IPS-15b (cell line): ENCODE data around the gene RBM19.

ENCODE experiments used
- H3K27me3 ChIP-seq: one replicate; pipeline ENCODE4 v1.6.1; 2013; ENCODE audit warnings: low read length; ENCODE audit not compliant: control insufficient read depth, insufficient read depth
- H3K36me3 ChIP-seq: one replicate; pipeline ENCODE4 v1.6.1; 2013; ENCODE audit warnings: low read length; ENCODE audit not compliant: control insufficient read depth, insufficient read depth
- H3K4me1 ChIP-seq: one replicate; pipeline ENCODE4 v1.6.1; 2013; ENCODE audit warnings: mild to moderate bottlenecking, low read length; ENCODE audit not compliant: control insufficient read depth, insufficient read depth
- H3K4me3 ChIP-seq: one replicate; pipeline ENCODE4 v1.5.1; 2013; ENCODE audit warnings: low read depth, low read length
- H3K9ac ChIP-seq: one replicate; pipeline ENCODE4 v1.6.1; 2013; ENCODE audit warnings: low read depth, mild to moderate bottlenecking, low read length
- H3K9me3 ChIP-seq: one replicate; pipeline ENCODE4 v1.6.1; 2013; ENCODE audit warnings: mild to moderate bottlenecking, low read length; ENCODE audit not compliant: control insufficient read depth, insufficient read depth

The RBM19 gene

GRCh38 chr12:113826805-113827538 is 139.2 kb downstream of the RBM19 start:
- no peak overlapping the region for H3K4me3 ChIP-seq
- no peaks in the 10 kb centered on the region for H3K36me3 ChIP-seq
- H3K4me1 ChIP-seq = no peaks in the 10 kb centered on the region
- no peaks in the 10 kb centered on the region for H3K9me3 ChIP-seq
- H3K27me3 ChIP-seq = no peaks in the 10 kb centered on the region
- no peak overlapping the region for H3K9ac ChIP-seq

GRCh38 chr12:113825705-113826104 is 140.4 kb downstream of the RBM19 start:
- Histone ChIP-seq H3K36me3 (peaks cover 4% of the 10 kb centered on the region), H3K9me3 (no peaks in the 10 kb centered on the region), H3K4me1 (no peaks in the 10 kb centered on the region), H3K9ac (no peak overlapping the region), H3K27me3 (no peaks in the 10 kb centered on the region), H3K4me3 (no peak overlapping the region)

DNA sequence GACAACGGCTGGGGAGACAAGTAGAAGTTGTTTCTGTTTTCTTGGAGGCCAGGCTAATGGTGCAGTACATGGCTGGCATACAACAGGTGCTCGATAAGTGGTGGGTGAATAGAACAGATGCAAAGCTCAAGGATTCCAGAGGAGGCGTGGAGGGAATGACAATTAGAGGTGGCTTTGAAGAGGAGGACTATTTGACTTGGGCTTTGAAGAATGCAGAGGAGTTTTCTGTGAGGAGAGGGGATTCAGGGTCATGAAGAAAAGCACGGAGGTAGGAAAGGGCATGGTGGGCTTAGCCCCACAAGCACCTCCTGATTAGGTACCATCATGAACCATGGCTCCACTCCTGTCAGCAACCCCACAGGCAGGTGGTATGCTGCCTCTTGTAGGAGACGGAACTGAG is 142.3 kb downstream of the RBM19 start:
- no peaks in the 10 kb centered on the region for H3K9me3 ChIP-seq

DNA sequence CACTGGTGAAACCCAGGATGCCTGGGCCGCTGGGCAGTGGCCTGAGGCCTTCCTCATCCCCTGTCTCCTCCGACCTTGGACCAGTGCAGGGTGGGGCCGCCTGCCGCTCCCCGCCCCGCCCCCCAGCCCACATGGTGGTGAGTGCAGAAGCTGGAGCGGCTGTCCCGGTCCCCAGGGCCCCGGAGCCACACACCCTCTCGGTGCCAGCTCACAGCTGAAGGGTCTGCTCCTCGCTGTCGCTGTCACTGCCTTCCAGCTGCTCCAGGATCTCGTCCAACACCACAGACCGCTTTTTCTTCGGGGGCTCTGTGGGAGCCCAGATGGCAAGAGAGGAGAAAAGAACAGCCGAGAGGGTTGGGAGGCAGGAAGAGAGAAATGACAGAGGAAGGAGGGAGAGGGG is 143.1 kb downstream of the RBM19 start:
- Histone ChIP-seq H3K27me3 (no peaks in the 10 kb centered on the region), H3K9me3 (no peaks in the 10 kb centered on the region), H3K4me3 (no peak overlapping the region), H3K9ac (no peak overlapping the region), H3K4me1 (no peaks in the 10 kb centered on the region), H3K36me3 (peaks cover 4% of the 10 kb centered on the region)

More for the DNA sequence above, 142.3 kb downstream of the RBM19 start:
- peaks cover 4% of the 10 kb centered on the region for H3K36me3 ChIP-seq
- no peaks in the 10 kb centered on the region for H3K4me1 ChIP-seq
- H3K27me3 ChIP-seq = no peaks in the 10 kb centered on the region
- H3K9ac ChIP-seq = no peak overlapping the region
- H3K4me3 ChIP-seq = no peak overlapping the region

- Histone ChIP-seq H3K27me3 (no peaks in the 10 kb centered on the region), H3K36me3 (peaks cover 13% of the 10 kb centered on the region), H3K4me1 (no peaks in the 10 kb centered on the region), H3K9ac (no peak overlapping the region), H3K4me3 (no peak overlapping the region), H3K9me3 (no peaks in the 10 kb centered on the region)
These were observed 145.3 kb downstream of the RBM19 start for GRCh38 chr12:113820842-113821241.

DNA sequence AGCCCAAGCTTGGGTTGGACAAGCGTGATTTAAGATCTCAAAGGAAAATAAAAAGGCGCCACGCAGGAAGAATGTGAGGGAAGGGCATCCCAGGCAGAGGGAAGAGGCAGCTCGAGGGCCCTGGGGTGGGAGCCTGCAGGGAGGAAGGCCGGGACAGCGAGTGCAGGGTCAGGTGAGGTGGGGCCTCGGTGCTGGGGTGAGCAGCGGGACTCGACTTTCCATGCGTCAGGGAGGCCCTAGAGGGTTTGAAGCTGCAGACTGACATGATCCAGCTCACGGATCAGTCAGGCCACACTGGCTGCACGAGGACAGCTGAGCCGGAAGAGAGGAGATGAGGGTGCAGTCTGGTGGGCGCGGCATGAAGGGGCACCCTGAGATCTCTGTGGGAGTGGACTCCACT is 145.8 kb downstream of the RBM19 start:
- H3K36me3 ChIP-seq = peaks cover 13% of the 10 kb centered on the region
- no peaks in the 10 kb centered on the region for H3K9me3 ChIP-seq
- no peaks in the 10 kb centered on the region for H3K4me1 ChIP-seq
- H3K9ac ChIP-seq = no peak overlapping the region
- no peaks in the 10 kb centered on the region for H3K27me3 ChIP-seq
- H3K4me3 ChIP-seq = no peak overlapping the region

- H3K9ac ChIP-seq = no peak overlapping the region
- H3K9me3 ChIP-seq = no peaks in the 10 kb centered on the region
- peaks cover 13% of the 10 kb centered on the region for H3K36me3 ChIP-seq
- H3K27me3 ChIP-seq = no peaks in the 10 kb centered on the region
- no peak overlapping the region for H3K4me3 ChIP-seq
- H3K4me1 ChIP-seq = no peaks in the 10 kb centered on the region
These were observed 146.6 kb downstream of the RBM19 start for GRCh38 chr12:113819495-113819894.

- peaks cover 13% of the 10 kb centered on the region for H3K36me3 ChIP-seq
- no peak overlapping the region for H3K9ac ChIP-seq
- no peaks in the 10 kb centered on the region for H3K9me3 ChIP-seq
These were observed 147.3 kb downstream of the RBM19 start for GRCh38 chr12:113818833-113819232.

GRCh38 chr12:113818283-113818682 is 147.8 kb downstream of the RBM19 start:
- Histone ChIP-seq H3K36me3 (peaks cover 13% of the 10 kb centered on the region), H3K4me3 (no peak overlapping the region), H3K4me1 (no peaks in the 10 kb centered on the region), H3K9me3 (no peaks in the 10 kb centered on the region), H3K27me3 (no peaks in the 10 kb centered on the region), H3K9ac (no peak overlapping the region)

More at GRCh38 chr12:113818833-113819232, 147.3 kb downstream of the RBM19 start:
- Histone ChIP-seq H3K4me3 (no peak overlapping the region), H3K4me1 (no peaks in the 10 kb centered on the region), H3K27me3 (no peaks in the 10 kb centered on the region)

GRCh38 chr12:113816866-113817265 is 149.3 kb downstream of the RBM19 start:
- Histone ChIP-seq H3K4me3 (no peak overlapping the region), H3K36me3 (peaks cover 13% of the 10 kb centered on the region), H3K4me1 (no peaks in the 10 kb centered on the region), H3K9ac (no peak overlapping the region), H3K27me3 (no peaks in the 10 kb centered on the region), H3K9me3 (no peaks in the 10 kb centered on the region)

DNA sequence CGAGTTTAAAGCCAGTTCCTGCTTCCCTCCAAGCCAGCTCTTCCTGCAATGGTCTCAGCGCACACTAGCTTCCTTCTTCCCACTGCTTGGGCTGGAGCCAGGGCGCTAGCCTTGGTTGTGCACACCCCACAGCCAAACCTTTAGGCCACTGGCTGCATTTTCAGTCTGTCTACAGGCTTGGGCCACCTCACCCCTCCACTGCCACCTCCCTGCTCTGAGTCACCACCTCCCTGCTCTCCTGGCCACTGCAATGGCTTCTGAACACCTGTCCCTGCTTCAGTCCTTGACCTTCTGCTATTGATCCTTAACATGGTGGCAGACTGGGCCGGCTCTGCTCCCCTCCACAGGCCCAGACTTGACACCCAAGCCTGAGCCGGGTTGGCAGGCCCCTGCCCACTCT is 151.1 kb downstream of the RBM19 start:
- H3K4me3 ChIP-seq = no peak overlapping the region
- no peak overlapping the region for H3K9ac ChIP-seq
- H3K36me3 ChIP-seq = peaks cover 9% of the 10 kb centered on the region

DNA sequence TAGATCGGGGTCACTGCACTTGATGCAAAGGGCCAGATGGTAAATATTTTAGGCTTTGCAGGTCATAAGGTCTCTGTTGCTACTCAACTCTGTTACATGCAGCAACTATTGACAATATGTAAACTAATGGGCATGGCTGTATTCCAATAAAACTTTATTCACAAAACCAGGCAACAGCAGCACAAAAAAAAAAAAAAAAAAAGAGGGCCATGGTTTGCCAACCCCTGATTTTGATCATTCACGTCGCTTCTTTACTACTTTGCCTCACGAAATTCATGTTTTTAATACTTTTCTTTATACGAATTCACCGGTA is 152.9 kb downstream of the RBM19 start:
- H3K9ac ChIP-seq = no peak overlapping the region
- H3K4me3 ChIP-seq = no peak overlapping the region
- no peaks in the 10 kb centered on the region for H3K4me1 ChIP-seq
- H3K36me3 ChIP-seq = peaks cover 9% of the 10 kb centered on the region
- no peaks in the 10 kb centered on the region for H3K27me3 ChIP-seq
- no peaks in the 10 kb centered on the region for H3K9me3 ChIP-seq

More for the DNA sequence above, 151.1 kb downstream of the RBM19 start:
- Histone ChIP-seq H3K9me3 (no peaks in the 10 kb centered on the region), H3K27me3 (no peaks in the 10 kb centered on the region), H3K4me1 (no peaks in the 10 kb centered on the region)
